Activated CD4-positive, alpha-beta memory T cell treated with anti-CD3 and anti-CD28 coated beads, Interleukin-2, amount 10 ng/mL, durations not matched to agents 7 days and 5 days (primary cell): ENCODE results near the gene MYO9B. TPM values are rescaled to one million over a fixed set of nuclear protein-coding genes. Genes with fewer than 3 reads are reported as not detected.

Experiments
- CTCF ChIA-PET: fragments of 350-600 bp; sonication (Branson Sonifier 250); formaldehyde crosslinking; loops from one replicate; lab custom pipeline; 2021; ENCODE audit warnings: antibody characterized with exemption, inconsistent platforms; lab: Charles Lee
- POLR2A ChIA-PET: fragments of 350-600 bp; sonication (Branson Sonifier 250); formaldehyde crosslinking; loops from one replicate; lab custom pipeline; 2021; ENCODE audit warnings: antibody characterized with exemption; lab: Charles Lee
- DNase-seq: peaks from one replicate; pipeline ENCODE4 v3.0.0-alpha.2; 2020
- H3K27ac Mint-ChIP-seq: one replicate; pipeline ENCODE4 v1.8.0; 2021; ENCODE audit warnings: mild to moderate bottlenecking, mixed read lengths
- H3K27me3 Mint-ChIP-seq: one replicate; pipeline ENCODE4 v1.8.0; 2021; ENCODE audit warnings: mixed read lengths
- H3K36me3 Mint-ChIP-seq: one replicate; pipeline ENCODE4 v1.8.0; 2021; ENCODE audit warnings: low read depth, mixed read lengths
- H3K4me1 Mint-ChIP-seq: one replicate; pipeline ENCODE4 v1.8.0; 2021; ENCODE audit warnings: mixed read lengths
- H3K4me3 Mint-ChIP-seq: one replicate; pipeline ENCODE4 v1.8.0; 2021; ENCODE audit warnings: mild to moderate bottlenecking, mixed read lengths
- H3K9me3 Mint-ChIP-seq: one replicate; pipeline ENCODE4 v1.8.0; 2021; ENCODE audit warnings: mixed read lengths
- total RNA-seq, 2 experiments: library from RNA; stranded (reverse); gene quantifications; one replicate each; pipeline ENCODE4 v1.2.3, GENCODE V29; 2021

Gene MYO9B
- total RNA-seq, 2 experiments from 2014 or later, result 190 to 203 TPM

DNA sequence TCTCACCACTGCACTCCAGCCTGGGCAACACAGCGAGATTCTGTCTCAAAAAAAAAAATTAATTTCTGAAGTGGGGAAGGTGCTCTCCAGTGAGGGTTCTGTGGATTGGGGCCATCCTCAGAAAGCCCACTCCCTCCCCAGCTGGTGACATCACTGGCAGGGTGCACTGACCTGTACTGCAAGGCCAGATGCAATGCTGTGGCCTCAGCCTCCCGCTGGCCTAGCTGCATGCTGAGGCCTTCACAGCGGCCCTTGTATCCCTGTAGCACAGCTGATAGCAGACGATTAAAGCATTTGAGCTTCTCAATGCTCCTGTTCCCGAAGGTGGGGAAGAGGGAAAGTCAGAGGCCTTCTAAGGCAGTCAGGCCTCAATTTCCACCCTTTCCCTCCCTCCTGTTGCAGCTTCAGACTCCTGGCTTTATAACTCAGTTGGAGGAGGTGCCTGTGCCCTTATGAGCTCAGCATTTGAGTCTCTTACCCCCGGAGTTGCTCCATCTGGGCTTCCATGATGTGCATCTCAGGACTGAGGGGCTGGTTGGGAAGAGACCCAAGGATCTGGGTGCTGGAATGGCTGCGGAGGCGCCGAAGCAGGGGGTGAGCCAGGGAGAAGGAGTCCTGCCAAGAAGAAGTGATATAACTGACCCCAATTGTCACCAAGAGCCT, 183.7 kb downstream of the MYO9B start:
- Mint-ChIP-seq H3K9me3 (no peaks in the 10 kb centered on the region), H3K4me3 (no peak overlapping the region), H3K4me1 (peaks cover 9% of the 10 kb centered on the region), H3K27me3 (no peaks in the 10 kb centered on the region), H3K27ac (no peak overlapping the region), H3K36me3 (no peaks in the 10 kb centered on the region)
- POLR2A ChIA-PET, result interaction anchor here (1.0 kb wide), 2 partner anchors 8 to 24 kb away, joined by 3 to 4 read pairs; partner anchors contain the start of gene BABAM1
- DNase-seq, result no peak
- CTCF ChIA-PET, result interaction anchor here (0.7 to 7.9 kb wide), 9 partner anchors 22 to 206 kb away, joined by 3 to 64 read pairs (median 4); partner anchors contain the start of genes ANKLE1 and MRPL34

DNA sequence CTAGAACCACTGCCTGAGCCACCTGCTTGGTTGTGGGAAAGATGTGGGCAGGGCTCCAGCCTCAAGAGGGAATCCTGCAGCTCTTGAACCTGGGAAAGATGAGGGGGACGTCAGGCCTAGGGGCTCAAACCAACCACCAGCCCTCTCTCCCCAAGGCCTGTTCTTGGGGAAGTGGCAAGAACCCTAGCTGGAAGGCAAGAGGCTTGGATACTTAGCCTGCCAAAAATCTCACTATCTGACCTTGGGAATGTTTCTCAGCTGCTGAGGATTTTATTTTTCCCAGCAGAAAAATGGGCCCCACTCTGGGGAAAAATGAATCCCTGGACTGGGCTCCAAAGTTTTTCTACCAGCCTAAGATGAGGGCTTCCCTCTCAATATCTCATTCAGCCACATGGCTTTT, 184.4 kb downstream of the MYO9B start:
- ChIA-PET CTCF (interaction anchor here (0.6 to 7.9 kb wide), 12 partner anchors 12 to 191 kb away, joined by 3 to 64 read pairs (median 4); partner anchors contain the start of genes ANKLE1, MRPL34 and OCEL1), POLR2A (interaction anchor here (1.0 to 2.5 kb wide), 2 partner anchors 8 to 23 kb away, joined by 3 to 7 read pairs; no protein-coding TSS in a partner anchor)
- Mint-ChIP-seq H3K4me1 (peaks cover 16% of the 10 kb centered on the region), H3K4me3 (no peak overlapping the region), H3K36me3 (no peaks in the 10 kb centered on the region), H3K27ac (no peak overlapping the region), H3K9me3 (no peaks in the 10 kb centered on the region), H3K27me3 (no peaks in the 10 kb centered on the region)
- DNase-seq, result no peak

DNA sequence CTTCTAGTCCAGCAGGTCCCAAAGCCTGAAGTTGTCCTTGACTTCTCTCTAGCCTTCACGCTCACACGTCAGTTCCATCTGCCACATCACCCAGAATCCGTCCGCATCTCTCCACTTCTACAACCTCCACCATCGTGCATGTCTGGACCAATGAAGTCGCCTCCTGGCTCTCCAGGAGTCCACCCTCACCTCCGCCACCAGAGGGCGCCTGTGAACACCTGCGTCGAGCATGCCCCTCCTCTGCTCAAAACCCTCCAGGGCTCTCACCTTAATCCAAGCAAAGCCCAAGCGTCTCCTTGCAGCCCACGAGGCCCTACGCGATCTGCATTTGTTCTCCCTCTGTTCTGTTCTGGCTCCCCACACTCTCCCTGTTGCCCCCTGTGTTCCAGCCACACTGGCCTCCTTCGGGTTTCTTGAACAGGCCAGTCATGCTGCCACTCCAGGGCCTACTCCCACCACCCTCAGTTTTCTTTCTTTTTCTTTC, 185.3 kb downstream of the MYO9B start:
- Mint-ChIP-seq H3K36me3 (no peaks in the 10 kb centered on the region), H3K4me3 (no peak overlapping the region), H3K4me1 (peaks cover 19% of the 10 kb centered on the region), H3K9me3 (no peaks in the 10 kb centered on the region), H3K27ac (no peak overlapping the region), H3K27me3 (no peaks in the 10 kb centered on the region)
- peak; percentile 92 for DNase-seq
- CTCF ChIA-PET, result interaction anchor here (0.6 to 7.9 kb wide), 18 partner anchors 9 to 1117 kb away, joined by 3 to 64 read pairs (median 3); partner anchors contain the start of genes ANKLE1, MRPL34 and OCEL1
- POLR2A ChIA-PET, result interaction anchor here (2.5 kb wide), 1 partner anchor 9 kb away, joined by 7 read pairs; no protein-coding TSS in a partner anchor

DNA sequence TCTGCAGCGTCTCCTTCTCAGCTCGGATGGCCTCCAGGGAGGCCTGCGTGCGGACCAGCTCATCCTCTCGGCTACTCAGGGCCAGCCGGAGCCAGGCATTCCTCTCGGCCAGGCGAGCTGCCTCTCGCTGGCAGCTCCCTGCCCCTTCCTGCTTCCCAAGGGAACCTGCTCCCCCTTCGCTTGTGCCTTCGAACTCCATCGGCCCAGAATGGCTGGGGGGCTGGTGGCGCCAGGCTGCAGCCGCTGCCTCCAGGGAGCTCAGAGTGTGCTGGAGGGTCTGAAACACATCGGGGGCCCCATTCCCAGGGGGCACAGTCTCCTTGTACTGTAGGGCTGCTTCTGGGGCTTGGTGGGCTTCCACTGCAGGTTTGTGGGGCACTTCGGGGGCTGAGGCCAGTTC, 187.0 kb downstream of the MYO9B start:
- Mint-ChIP-seq H3K4me1 (peaks cover 26% of the 10 kb centered on the region), H3K9me3 (no peaks in the 10 kb centered on the region), H3K36me3 (no peaks in the 10 kb centered on the region), H3K27me3 (no peaks in the 10 kb centered on the region), H3K4me3 (no peak overlapping the region), H3K27ac (no peak overlapping the region)
- DNase-seq, result no peak
- ChIA-PET POLR2A (interaction anchor here (1.3 to 2.5 kb wide), 2 partner anchors 10 to 29 kb away, joined by 3 to 7 read pairs; no protein-coding TSS in a partner anchor), CTCF (interaction anchor here (0.7 to 7.9 kb wide), 4 partner anchors 19 to 177 kb away, joined by 3 to 64 read pairs (median 4); partner anchors contain the start of gene ANKLE1)

Other genes starting within 250 kb of the MYO9B start
- gene SIN3B, start 246.4 kb upstream of the MYO9B start, total RNA-seq, result 10 to 100 TPM; 25.8 to 28.1 TPM
- under 1 TPM; 0.08 to 0.13 TPM for gene F2RL3, start 186.8 kb upstream of the MYO9B start, total RNA-seq
- gene CPAMD8, start 49.0 kb upstream of the MYO9B start, total RNA-seq, result 1 to 10 TPM; 1.2 to 1.4 TPM
- 10 to 100 TPM; 37.0 to 40.6 TPM for gene HAUS8, start 325 bp upstream of the MYO9B start, total RNA-seq
- gene USE1, start 139.6 kb downstream of the MYO9B start, total RNA-seq, result 10 to 100 TPM; 19.9 to 20.4 TPM
- 10 to 100 TPM; 20.9 to 22.6 TPM for gene OCEL1, start 150.4 kb downstream of the MYO9B start, total RNA-seq
- gene NR2F6, start 170.1 kb downstream of the MYO9B start, total RNA-seq, result 1 to 10 TPM; 5.7 to 6.5 TPM
- gene USHBP1, start 189.0 kb downstream of the MYO9B start, total RNA-seq, result under 1 TPM; 0.38 to 0.45 TPM
- 100 to 1,000 TPM in 1 of 2 experiments, 10 to 100 TPM in 1; 98.5 to 100 TPM for gene BABAM1, start 191.7 kb downstream of the MYO9B start, total RNA-seq
- gene ANKLE1, start 206.1 kb downstream of the MYO9B start, total RNA-seq, result 1 to 10 TPM; 7.6 to 8.2 TPM
- 10 to 100 TPM; 10.6 to 12.2 TPM for gene ABHD8, start 227.6 kb downstream of the MYO9B start, total RNA-seq
- 10 to 100 TPM; 82.8 to 98.3 TPM for gene MRPL34, start 230.1 kb downstream of the MYO9B start, total RNA-seq
- gene DDA1, start 233.8 kb downstream of the MYO9B start, total RNA-seq, result 10 to 100 TPM; 58.6 to 61.2 TPM